A549 (cell line): ENCODE results near the gene IL4R. TPM values are rescaled to one million over a fixed set of nuclear protein-coding genes. Genes with fewer than 3 reads are reported as not detected.
"Not testable (repeated sequence)": the region's sequence is repeated elsewhere in the genome, so short reads cannot be mapped to it uniquely, and the experiment has no call there.

ENCODE experiments used
- ATAC-seq, 2 experiments: fragments of 200-7000 bp in 1 of 2; fragments of >200 bp in 1 of 2; cut with Nextera tagmentation in 1 of 2; cut with Tn5 transposase in 1 of 2; 3 replicates each; pipeline versions ENCODE4 v1.8.0 to v1.9.1; 2018 to 2020; ENCODE audit warnings: mild to moderate bottlenecking in 1 of 2, moderate library complexity in 1 of 2
- CTCF ChIA-PET: fragments of 300-600 bp; sonication (Branson Sonifier 250); formaldehyde crosslinking; extraction: SDS; loops from one replicate; lab custom pipeline; 2021; ENCODE audit warnings: antibody characterized with exemption, inconsistent platforms; lab: Yijun Ruan, JAX
- POLR2A ChIA-PET: fragments of 350-600 bp; formaldehyde crosslinking; extraction: SDS; loops from one replicate; lab custom pipeline; 2021; ENCODE audit warnings: antibody characterized with exemption, inconsistent platforms; lab: Yijun Ruan, JAX
- DNase-seq, 2 experiments: peaks; one replicate each; pipeline versions ENCODE4 v3.0.0 to v3.0.0-alpha.2; 2011 to 2016; ENCODE audit warnings: low read depth in 1 of 2, low spot score in 1 of 2
- FAIRE-seq: peaks from 2 replicates; lab custom pipeline; 2011; peaks lifted over from hg19 to GRCh38; lab: Jason Lieb, UNC
- H3K27ac ChIP-seq, 2 experiments: fragments of >200 bp; sonication (Bioruptor Twin); formaldehyde crosslinking; 3 replicates each; pipeline ENCODE4 v1.5.1; 2016 to 2017
- H3K4me1 ChIP-seq: fragments of >200 bp; sonication (Bioruptor Twin); formaldehyde crosslinking; 3 replicates; pipeline ENCODE4 v1.6.1; 2016
- H3K4me2 ChIP-seq: fragments of >200 bp; sonication (Bioruptor Twin); formaldehyde crosslinking; 3 replicates; pipeline ENCODE4 v1.6.1; 2016
- H3K4me3 ChIP-seq: fragments of >200 bp; sonication (Bioruptor Twin); formaldehyde crosslinking; 3 replicates; pipeline ENCODE4 v1.5.1; 2016
- H3K9me3 ChIP-seq: fragments of >200 bp; sonication (Bioruptor Twin); formaldehyde crosslinking; 3 replicates; pipeline ENCODE4 v1.6.1; 2016
- BHLHE40 ChIP-seq: IDR thresholded peaks from 2 replicates; pipeline ENCODE4 v1.6.1; 2012; ENCODE audit warnings: low read depth, low read length, inconsistent platforms
- CBX2 ChIP-seq: fragments of 200-600 bp; sonication (generic); IDR thresholded peaks from 2 replicates; pipeline ENCODE4 v1.6.1; 2016; ENCODE audit warnings: low read depth, mild to moderate bottlenecking, borderline replicate concordance
- CEBPB ChIP-seq, 2 experiments: fragments of >200 bp in 1 of 2; sonication (Bioruptor Twin) in 1 of 2; formaldehyde crosslinking in 1 of 2; IDR thresholded peaks; 2 replicates each; pipeline ENCODE4 v1.6.1; 2012 to 2016
- CHD2 ChIP-seq: fragments of 150-350 bp; IDR thresholded peaks from 2 replicates; pipeline ENCODE4 v1.6.1; 2014; ENCODE audit warnings: low read length; ENCODE audit not compliant: partially characterized antibody
- EHMT2 ChIP-seq: fragments of 200-600 bp; sonication (generic); IDR thresholded peaks from 2 replicates; pipeline ENCODE4 v1.6.1; 2016; ENCODE audit warnings: antibody characterized with exemption, low read depth, mild to moderate bottlenecking, moderate library complexity
- ESRRA ChIP-seq: fragments of 150-350 bp; IDR thresholded peaks from 2 replicates; pipeline ENCODE4 v1.6.1; 2014; ENCODE audit warnings: mild to moderate bottlenecking, low read length, borderline replicate concordance
- FOSB ChIP-seq: fragments of 250-450 bp; sonication (Bioruptor Pico); IDR thresholded peaks from 2 replicates; pipeline ENCODE4 v1.5.0; 2020; ENCODE audit warnings: mild to moderate bottlenecking, moderate library complexity
- GATA3 ChIP-seq: IDR thresholded peaks from 2 replicates; pipeline ENCODE4 v1.6.1; 2012; ENCODE audit warnings: borderline replicate concordance
- HDAC2 ChIP-seq: fragments of 200-600 bp; sonication (generic); IDR thresholded peaks from 2 replicates; pipeline ENCODE4 v1.6.1; 2016
- HOXA7 ChIP-seq: fragments of 250-450 bp; sonication (Bioruptor Pico); IDR thresholded peaks from 2 replicates; pipeline ENCODE4 v1.5.0; 2020; ENCODE audit warnings: mild to moderate bottlenecking, moderate library complexity
- HOXB5 ChIP-seq: fragments of 250-450 bp; sonication (Bioruptor Pico); IDR thresholded peaks from 2 replicates; pipeline ENCODE4 v1.5.0; 2020; ENCODE audit warnings: mild to moderate bottlenecking, moderate library complexity
- JUN ChIP-seq, 2 experiments: fragments of >200 bp; sonication (Bioruptor Twin); formaldehyde crosslinking; IDR thresholded peaks; 2 replicates in 1 of 2; 3 replicates in 1 of 2; pipeline ENCODE4 v1.6.1; 2016 to 2017
- JUNB ChIP-seq: fragments of >200 bp; sonication (Bioruptor Twin); formaldehyde crosslinking; IDR thresholded peaks from 2 replicates; pipeline ENCODE4 v1.6.1; 2016
- KDM5A ChIP-seq: fragments of 200-600 bp; sonication (generic); IDR thresholded peaks from 2 replicates; pipeline ENCODE4 v1.6.1; 2016; ENCODE audit warnings: antibody characterized with exemption, mild to moderate bottlenecking
- MAFK ChIP-seq: fragments of 450-650 bp; IDR thresholded peaks from 2 replicates; pipeline ENCODE4 v1.6.1; 2014; ENCODE audit not compliant: partially characterized antibody
- NPAS2 ChIP-seq: fragments of 250-450 bp; sonication (Bioruptor Pico); IDR thresholded peaks from 2 replicates; pipeline ENCODE4 v1.8.0; 2022; ENCODE audit warnings: mild to moderate bottlenecking, moderate library complexity, borderline replicate concordance
- PHF8 ChIP-seq: fragments of 200-600 bp; sonication (generic); IDR thresholded peaks from 2 replicates; pipeline ENCODE4 v1.6.1; 2016; ENCODE audit warnings: low read depth, mild to moderate bottlenecking, antibody characterized with exemption, moderate library complexity, borderline replicate concordance
- POLR2A ChIP-seq: IDR thresholded peaks from 2 replicates; pipeline ENCODE4 v1.6.1; 2012; ENCODE audit warnings: mild to moderate bottlenecking, low read length
- POLR2AphosphoS2 ChIP-seq: conservative IDR thresholded peaks from 2 replicates; pipeline ENCODE4 v1.6.1; 2012; ENCODE audit warnings: low read length, improper control_type of control experiment, inconsistent platforms
- RCOR1 ChIP-seq: fragments of 150-350 bp; IDR thresholded peaks from 2 replicates; pipeline ENCODE4 v1.6.1; 2014; ENCODE audit warnings: antibody characterized with exemption, low read length, low read depth
- RFX5 ChIP-seq: fragments of 450-650 bp; IDR thresholded peaks from 2 replicates; pipeline ENCODE4 v1.7.1; 2014; ENCODE audit warnings: antibody characterized with exemption, mild to moderate bottlenecking, moderate library complexity
- TP53 ChIP-seq: fragments of 250-450 bp; sonication (Bioruptor Pico); IDR thresholded peaks from 2 replicates; pipeline ENCODE4 v1.5.0; 2021; ENCODE audit warnings: mild to moderate bottlenecking, moderate library complexity
- ZC3H11A ChIP-seq: fragments of 450-650 bp; IDR thresholded peaks from 2 replicates; pipeline ENCODE4 v1.6.1; 2014; ENCODE audit warnings: antibody characterized with exemption, mild to moderate bottlenecking
- ZNF302 ChIP-seq: fragments of 250-450 bp; sonication (Bioruptor Pico); IDR thresholded peaks from 2 replicates; pipeline ENCODE4 v1.9.0; 2021; ENCODE audit warnings: inconsistent platforms, mild to moderate bottlenecking, moderate library complexity
- WGBS: methylation state at CpG from one replicate; pipeline ENCODE4 v1.1.6; 2017; ENCODE audit errors: missing lambda C conversion rate; 5-methylcytosine and 5-hydroxymethylcytosine counted together
- polyA plus RNA-seq, 4 experiments: library from polyadenylated mRNA; depleted of rRNA in 3 of 4; stranded (reverse); fragments of >200 nt; fragmentation: RNase III in 1 of 4; extraction: RNeasy Plus Mini Kit Qiagen cat#74134 plus additional on column Dnase treatment in 1 of 4; gene quantifications; 2 replicates in 3 of 4; 3 replicates in 1 of 4; pipeline ENCODE4 v1.2.3, GENCODE V29; 2011 to 2017
- TF ChIP-seq, protein P1 (sequence below): IDR thresholded peaks from 2 replicates; pipeline ENCODE4 v1.6.1; 2012; ENCODE audit warnings: low read depth, borderline replicate concordance
- TF ChIP-seq, protein P2 (sequence below): fragments of >200 bp; sonication (Bioruptor Twin); formaldehyde crosslinking; IDR thresholded peaks from 2 replicates; pipeline ENCODE4 v1.6.1; 2016
- TF ChIP-seq, protein P3 (sequence below): fragments of 200-600 bp; sonication (generic); IDR thresholded peaks from 2 replicates; pipeline ENCODE4 v1.6.1; 2016; ENCODE audit warnings: antibody characterized with exemption, mild to moderate bottlenecking, moderate library complexity
- TF ChIP-seq, protein P4 (sequence below): fragments of 250-450 bp; sonication (Bioruptor Pico); IDR thresholded peaks from 2 replicates; pipeline ENCODE4 v1.5.0; 2020; ENCODE audit warnings: low read depth, mild to moderate bottlenecking, moderate library complexity

IL4R gene
- polyA plus RNA-seq, 2 of the 4 experiments (the other 2 are of a cell fraction): 14.4 to 19.3 TPM

DNA sequence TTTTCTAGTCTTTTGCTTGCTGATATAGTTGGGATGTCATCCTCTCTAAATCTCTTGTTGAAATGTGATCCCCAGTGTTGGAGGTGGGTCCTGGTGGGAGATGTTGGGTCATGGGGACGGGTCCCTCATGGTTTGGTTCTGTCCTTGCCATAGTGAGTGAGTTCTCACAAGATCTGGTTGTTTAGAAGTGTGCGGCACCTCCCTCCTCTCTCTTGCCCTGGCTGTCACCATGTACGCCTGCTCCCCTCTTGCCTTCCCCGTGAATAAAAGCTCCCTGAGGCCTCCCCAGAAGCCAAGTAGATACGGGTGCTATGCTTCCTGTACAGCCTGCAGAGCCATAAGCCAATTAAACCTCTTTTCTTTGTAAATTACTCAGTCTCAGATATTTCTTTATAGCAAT, 15.2 kb downstream of the IL4R start:
- CTCF ChIA-PET: interaction anchor here (0.7 to 2.6 kb wide), 7 partner anchors 9 to 174 kb away, joined by 3 to 14 read pairs (median 3); no protein-coding TSS in a partner anchor
- no peak overlapping the region for H3K4me3 ChIP-seq
- FAIRE-seq: no peak
- WGBS: 95% methylated on average over 5 of the region's 5 CpGs
- TF ChIP-seq ESRRA (no peak), ZC3H11A (no peak), PHF8 (no peak), GATA3 (no peak)
- TF ChIP-seq, all 56 proteins: peak for 0
- ATAC-seq (no peak), DNase-seq (no peak)
- no peaks in the 10 kb centered on the region; the same call in 2 of the 3 replicates for H3K9me3 ChIP-seq
- H3K4me2 ChIP-seq: no peak overlapping the region
- POLR2A ChIA-PET: no interaction called here
- peak overlapping the region in 1 of 2 experiments; percentile 53; a peak in 3 of 6 replicates for H3K27ac ChIP-seq
- peaks cover 29% of the 10 kb centered on the region for H3K4me1 ChIP-seq

DNA sequence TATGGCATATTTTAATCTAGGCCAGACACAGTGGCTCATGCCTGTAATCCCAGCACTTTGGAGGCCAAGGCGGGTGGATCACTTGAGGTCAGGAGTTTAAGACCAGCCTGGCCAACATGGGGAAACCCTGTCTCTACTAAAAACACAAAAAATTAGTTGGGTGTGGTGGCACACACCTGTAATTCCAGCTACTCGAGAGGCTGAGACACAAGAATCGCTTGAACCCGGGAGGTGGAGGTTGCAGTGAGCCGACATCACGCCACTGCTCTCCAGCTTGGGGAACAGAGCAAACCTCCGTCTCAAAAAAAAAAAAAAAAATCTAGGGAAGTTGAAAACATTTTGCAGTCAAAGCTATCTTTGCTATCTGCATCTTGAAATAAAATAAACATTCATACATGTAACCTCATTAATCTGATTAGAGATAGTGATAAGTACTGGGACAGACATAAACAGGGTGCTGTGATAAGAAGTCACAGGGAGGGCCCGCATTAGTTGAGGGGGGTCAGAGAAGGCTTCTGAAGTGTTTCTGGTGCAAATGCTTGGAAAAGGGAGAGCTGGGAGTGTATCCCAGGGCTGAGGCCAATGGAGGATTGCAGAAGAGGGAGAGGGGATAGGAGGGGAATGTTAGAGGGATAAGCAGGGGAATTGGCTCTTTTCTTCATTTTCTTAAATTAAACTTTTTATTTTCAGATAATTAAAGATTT, 15.8 kb downstream of the IL4R start:
- H3K4me1 ChIP-seq: peaks cover 29% of the 10 kb centered on the region
- H3K4me2 ChIP-seq, H3K9me3 ChIP-seq, FAIRE-seq, POLR2A ChIA-PET, DNase-seq, H3K4me3 ChIP-seq, ATAC-seq: not testable (repeated sequence)
- peak overlapping the region in 1 of 2 experiments; percentile 53; a peak in 3 of 6 replicates for H3K27ac ChIP-seq
- CTCF ChIA-PET: interaction anchor here (0.7 to 2.6 kb wide), 6 partner anchors 11 to 175 kb away, joined by 3 to 14 read pairs (median 3); no protein-coding TSS in a partner anchor
- WGBS: 91% methylated on average over 8 of the region's 8 CpGs

DNA sequence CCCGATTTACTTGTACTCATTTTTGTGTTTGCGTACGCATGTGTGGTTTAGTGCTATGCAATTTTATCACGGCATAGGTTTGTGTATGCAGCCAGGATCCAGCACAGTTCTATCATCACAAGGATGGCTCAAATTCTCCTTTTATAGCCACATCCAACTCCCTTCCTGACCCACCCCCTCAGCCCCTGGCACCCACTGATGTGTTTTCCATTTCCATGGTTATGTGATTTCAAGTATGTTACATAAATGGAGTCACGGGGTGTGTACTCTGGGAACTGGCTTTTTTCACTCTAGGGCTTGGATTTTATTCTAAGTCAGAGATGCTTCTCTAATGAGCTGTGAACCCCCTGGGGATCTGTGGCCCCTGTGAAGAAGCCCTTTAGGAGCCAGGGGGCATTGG, 16.8 kb downstream of the IL4R start:
- Histone ChIP-seq H3K4me1 (peaks cover 28% of the 10 kb centered on the region), H3K4me3 (no peak overlapping the region), H3K27ac (no peak overlapping the region), H3K9me3 (no peaks in the 10 kb centered on the region; the same call in 2 of the 3 replicates), H3K4me2 (no peak overlapping the region)
- POLR2A ChIA-PET: no interaction called here
- ATAC-seq (no peak), FAIRE-seq (no peak), DNase-seq (peak in 1 of 2 experiments; percentile 17)
- TF ChIP-seq RCOR1 (no peak), KDM5A (no peak), FOSB (CRISPR knock-in tag) (no peak), EHMT2 (no peak), POLR2AphosphoS2 (no peak), HOXA7 (CRISPR knock-in tag) (no peak), POLR2A (no peak), CBX2 (no peak), TP53 (no peak), NPAS2 (no peak), HDAC2 (no peak), CEBPB (IDR thresholded peaks at IDR 0.05) (no peak), ZNF302 (no peak), JUN (IDR thresholded peaks at IDR 0.05) (no peak)
- TF ChIP-seq, protein P1, sequence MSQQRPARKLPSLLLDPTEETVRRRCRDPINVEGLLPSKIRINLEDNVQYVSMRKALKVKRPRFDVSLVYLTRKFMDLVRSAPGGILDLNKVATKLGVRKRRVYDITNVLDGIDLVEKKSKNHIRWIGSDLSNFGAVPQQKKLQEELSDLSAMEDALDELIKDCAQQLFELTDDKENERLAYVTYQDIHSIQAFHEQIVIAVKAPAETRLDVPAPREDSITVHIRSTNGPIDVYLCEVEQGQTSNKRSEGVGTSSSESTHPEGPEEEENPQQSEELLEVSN: no peak
- TF ChIP-seq, protein P2, sequence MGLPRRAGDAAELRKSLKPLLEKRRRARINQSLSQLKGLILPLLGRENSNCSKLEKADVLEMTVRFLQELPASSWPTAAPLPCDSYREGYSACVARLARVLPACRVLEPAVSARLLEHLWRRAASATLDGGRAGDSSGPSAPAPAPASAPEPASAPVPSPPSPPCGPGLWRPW: no peak
- 98% methylated on average over 5 of the region's 5 CpGs for WGBS
- CTCF ChIA-PET: interaction anchor here (1.2 to 2.6 kb wide), 2 partner anchors 88 to 96 kb away, joined by 3 to 14 read pairs; no protein-coding TSS in a partner anchor

DNA sequence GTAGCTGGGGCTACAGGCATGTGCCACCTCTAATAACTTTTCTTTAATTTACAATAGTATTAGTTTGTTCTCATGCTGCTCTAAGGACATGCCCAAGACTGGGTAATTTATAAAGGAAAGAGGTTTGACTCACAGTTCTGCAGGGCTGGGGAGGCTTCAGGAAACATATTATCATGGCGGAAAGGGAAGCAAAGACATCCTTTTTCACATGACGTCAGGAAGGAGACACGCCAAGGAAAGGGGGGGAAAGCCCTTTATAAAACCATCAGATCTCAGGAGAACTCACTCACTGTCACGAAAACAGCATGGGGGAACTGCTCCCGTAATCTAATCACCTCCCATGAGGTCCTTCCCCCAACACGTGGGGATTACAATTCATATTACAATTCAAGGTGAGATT, 18.3 kb downstream of the IL4R start:
- H3K27ac ChIP-seq: no peak overlapping the region
- DNase-seq: no peak
- ChIA-PET CTCF (no interaction called here), POLR2A (no interaction called here)
- no peak for FAIRE-seq
- ATAC-seq: no peak
- no peak overlapping the region for H3K4me2 ChIP-seq
- no peak overlapping the region for H3K4me3 ChIP-seq
- 91% methylated on average over 6 of the region's 6 CpGs for WGBS
- no peaks in the 10 kb centered on the region; the same call in 2 of the 3 replicates for H3K9me3 ChIP-seq
- H3K4me1 ChIP-seq: peaks cover 13% of the 10 kb centered on the region
- TF ChIP-seq CBX2 (no peak), MAFK (no peak), FOSB (CRISPR knock-in tag) (no peak), RFX5 (no peak), HOXB5 (CRISPR knock-in tag) (no peak), BHLHE40 (no peak), JUNB (no peak), CHD2 (no peak)
- TF ChIP-seq, protein P3, sequence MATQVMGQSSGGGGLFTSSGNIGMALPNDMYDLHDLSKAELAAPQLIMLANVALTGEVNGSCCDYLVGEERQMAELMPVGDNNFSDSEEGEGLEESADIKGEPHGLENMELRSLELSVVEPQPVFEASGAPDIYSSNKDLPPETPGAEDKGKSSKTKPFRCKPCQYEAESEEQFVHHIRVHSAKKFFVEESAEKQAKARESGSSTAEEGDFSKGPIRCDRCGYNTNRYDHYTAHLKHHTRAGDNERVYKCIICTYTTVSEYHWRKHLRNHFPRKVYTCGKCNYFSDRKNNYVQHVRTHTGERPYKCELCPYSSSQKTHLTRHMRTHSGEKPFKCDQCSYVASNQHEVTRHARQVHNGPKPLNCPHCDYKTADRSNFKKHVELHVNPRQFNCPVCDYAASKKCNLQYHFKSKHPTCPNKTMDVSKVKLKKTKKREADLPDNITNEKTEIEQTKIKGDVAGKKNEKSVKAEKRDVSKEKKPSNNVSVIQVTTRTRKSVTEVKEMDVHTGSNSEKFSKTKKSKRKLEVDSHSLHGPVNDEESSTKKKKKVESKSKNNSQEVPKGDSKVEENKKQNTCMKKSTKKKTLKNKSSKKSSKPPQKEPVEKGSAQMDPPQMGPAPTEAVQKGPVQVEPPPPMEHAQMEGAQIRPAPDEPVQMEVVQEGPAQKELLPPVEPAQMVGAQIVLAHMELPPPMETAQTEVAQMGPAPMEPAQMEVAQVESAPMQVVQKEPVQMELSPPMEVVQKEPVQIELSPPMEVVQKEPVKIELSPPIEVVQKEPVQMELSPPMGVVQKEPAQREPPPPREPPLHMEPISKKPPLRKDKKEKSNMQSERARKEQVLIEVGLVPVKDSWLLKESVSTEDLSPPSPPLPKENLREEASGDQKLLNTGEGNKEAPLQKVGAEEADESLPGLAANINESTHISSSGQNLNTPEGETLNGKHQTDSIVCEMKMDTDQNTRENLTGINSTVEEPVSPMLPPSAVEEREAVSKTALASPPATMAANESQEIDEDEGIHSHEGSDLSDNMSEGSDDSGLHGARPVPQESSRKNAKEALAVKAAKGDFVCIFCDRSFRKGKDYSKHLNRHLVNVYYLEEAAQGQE: no peak
- TF ChIP-seq, protein P4, sequence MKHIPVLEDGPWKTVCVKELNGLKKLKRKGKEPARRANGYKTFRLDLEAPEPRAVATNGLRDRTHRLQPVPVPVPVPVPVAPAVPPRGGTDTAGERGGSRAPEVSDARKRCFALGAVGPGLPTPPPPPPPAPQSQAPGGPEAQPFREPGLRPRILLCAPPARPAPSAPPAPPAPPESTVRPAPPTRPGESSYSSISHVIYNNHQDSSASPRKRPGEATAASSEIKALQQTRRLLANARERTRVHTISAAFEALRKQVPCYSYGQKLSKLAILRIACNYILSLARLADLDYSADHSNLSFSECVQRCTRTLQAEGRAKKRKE: no peak
